Nephron (organoid): Measurements from ENCODE around the gene ZFP57.
"Not testable (repeated sequence)": the region's sequence is repeated elsewhere in the genome, so short reads cannot be mapped to it uniquely, and the experiment has no call there.

Experiments used
- H3K27ac Mint-ChIP-seq, 3 experiments: 2 replicates each; pipeline ENCODE4 v1.8.0; 2020; ENCODE audit warnings: mixed read lengths in 3 of 3, mild to moderate bottlenecking in 2 of 3, moderate library complexity in 1 of 3
- H3K27me3 Mint-ChIP-seq: 2 replicates; pipeline ENCODE4 v1.8.0; 2021; ENCODE audit warnings: low read depth, mild to moderate bottlenecking, moderate library complexity, mixed read lengths
- H3K36me3 Mint-ChIP-seq: 2 replicates; pipeline ENCODE4 v1.8.0; 2020; ENCODE audit warnings: low read depth, mixed read lengths
- H3K4me1 Mint-ChIP-seq: 2 replicates; pipeline ENCODE4 v1.8.0; 2020; ENCODE audit warnings: mixed read lengths
- H3K4me3 Mint-ChIP-seq, 3 experiments: 2 replicates each; pipeline ENCODE4 v1.8.0; 2020; ENCODE audit warnings: mild to moderate bottlenecking in 3 of 3, mixed read lengths in 3 of 3, moderate library complexity in 2 of 3
- H3K9me3 Mint-ChIP-seq: 2 replicates; pipeline ENCODE4 v1.8.0; 2020; ENCODE audit warnings: mixed read lengths
- TF ChIP-seq, protein P1 (sequence below), 3 experiments: fragments of 200-600 bp; sonication (generic); IDR thresholded peaks; one replicate each; pipeline ENCODE4 v1.5.0; 2021; ENCODE audit warnings: antibody characterized with exemption in 3 of 3; ENCODE audit not compliant: unreplicated experiment in 3 of 3

The ZFP57 gene

DNA sequence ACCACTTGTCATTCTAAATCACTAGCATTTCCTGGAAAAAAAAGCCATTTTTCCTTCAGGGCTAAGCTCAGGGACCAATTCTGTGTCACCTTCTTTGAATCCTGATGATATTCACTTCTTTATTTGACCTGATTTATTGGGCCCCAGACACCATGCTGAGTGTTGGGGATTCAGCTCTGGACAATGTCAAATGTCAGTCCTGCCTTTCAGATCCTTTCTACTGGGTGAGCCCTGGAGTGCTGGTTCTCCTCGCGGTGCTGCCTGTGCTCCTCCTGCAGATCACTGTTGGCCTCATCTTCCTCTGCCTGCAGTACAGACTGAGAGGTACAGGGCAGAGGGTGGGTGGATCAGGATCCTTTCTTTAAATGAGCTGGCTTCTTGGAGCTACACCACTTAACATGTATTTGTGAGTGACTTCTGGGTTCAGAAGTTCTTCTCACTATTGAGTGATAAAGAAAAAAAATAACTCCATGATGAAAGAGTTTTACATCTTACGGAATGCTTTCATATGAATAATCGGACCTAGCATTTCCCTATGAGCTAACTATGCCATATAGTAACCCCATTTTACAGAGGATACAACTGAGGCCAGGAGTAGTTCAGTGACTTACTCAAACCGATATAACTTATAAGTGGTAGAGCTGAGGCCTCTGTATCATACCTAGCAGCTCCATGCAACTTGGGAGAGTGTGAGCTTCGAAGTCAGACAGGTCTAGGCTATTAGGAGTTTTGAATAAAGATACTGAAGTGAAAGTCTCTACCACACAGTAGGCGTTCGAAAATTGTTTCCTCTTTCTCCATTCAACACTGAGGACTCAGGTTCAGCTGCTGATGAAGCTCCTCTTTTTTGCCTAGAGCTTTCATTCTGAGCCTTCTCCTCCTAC is 14.8 kb downstream of the ZFP57 start:
- H3K9me3 Mint-ChIP-seq: no peaks in the 10 kb centered on the region
- TF ChIP-seq, protein P1, sequence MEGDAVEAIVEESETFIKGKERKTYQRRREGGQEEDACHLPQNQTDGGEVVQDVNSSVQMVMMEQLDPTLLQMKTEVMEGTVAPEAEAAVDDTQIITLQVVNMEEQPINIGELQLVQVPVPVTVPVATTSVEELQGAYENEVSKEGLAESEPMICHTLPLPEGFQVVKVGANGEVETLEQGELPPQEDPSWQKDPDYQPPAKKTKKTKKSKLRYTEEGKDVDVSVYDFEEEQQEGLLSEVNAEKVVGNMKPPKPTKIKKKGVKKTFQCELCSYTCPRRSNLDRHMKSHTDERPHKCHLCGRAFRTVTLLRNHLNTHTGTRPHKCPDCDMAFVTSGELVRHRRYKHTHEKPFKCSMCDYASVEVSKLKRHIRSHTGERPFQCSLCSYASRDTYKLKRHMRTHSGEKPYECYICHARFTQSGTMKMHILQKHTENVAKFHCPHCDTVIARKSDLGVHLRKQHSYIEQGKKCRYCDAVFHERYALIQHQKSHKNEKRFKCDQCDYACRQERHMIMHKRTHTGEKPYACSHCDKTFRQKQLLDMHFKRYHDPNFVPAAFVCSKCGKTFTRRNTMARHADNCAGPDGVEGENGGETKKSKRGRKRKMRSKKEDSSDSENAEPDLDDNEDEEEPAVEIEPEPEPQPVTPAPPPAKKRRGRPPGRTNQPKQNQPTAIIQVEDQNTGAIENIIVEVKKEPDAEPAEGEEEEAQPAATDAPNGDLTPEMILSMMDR (IDR thresholded peaks at IDR 0.05; ENCODE audit: unreplicated experiment in 3 of 3): no peak
- no peak overlapping the region for H3K4me3 Mint-ChIP-seq
- H3K36me3 Mint-ChIP-seq: no peaks in the 10 kb centered on the region
- H3K27me3 Mint-ChIP-seq: peaks cover 61% of the 10 kb centered on the region
- H3K27ac Mint-ChIP-seq: no peak overlapping the region
- no peaks in the 10 kb centered on the region for H3K4me1 Mint-ChIP-seq

DNA sequence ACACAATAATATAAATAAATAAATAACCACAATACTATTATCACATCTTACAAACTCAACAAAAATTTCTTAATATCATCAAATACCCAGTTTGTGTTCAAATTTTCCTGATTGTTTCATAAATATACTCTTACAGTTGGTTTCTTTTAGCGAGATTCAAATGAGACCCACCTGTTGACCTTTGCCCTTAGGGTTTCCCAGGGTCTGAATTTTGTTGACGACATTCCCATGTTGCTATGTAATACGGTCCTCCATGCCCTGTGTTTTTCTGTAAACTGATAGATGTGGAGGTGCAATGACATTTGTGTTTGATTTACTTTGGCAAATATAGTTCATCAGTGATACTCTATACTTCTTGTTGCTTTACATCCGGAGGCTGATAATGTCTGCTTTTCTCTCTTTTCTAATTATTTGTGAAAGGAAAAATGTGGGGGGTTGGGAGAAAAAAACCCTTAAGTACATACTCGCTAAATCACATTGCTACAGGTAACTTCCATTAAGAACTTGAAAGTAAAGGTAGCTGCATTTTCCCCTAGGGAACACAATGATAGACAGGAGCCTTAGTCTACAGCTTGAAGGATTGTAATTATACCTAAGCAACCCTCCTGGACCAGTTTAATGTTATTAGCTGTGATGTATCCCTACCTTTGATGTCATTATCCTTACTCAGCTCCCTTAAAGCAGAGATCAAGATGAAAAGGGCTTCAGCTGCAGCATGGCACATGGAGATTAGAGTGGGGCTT is 17.5 kb downstream of the ZFP57 start:
- H3K27ac Mint-ChIP-seq: no peak overlapping the region
- H3K4me3 Mint-ChIP-seq: no peak overlapping the region
- H3K4me1 Mint-ChIP-seq: no peaks in the 10 kb centered on the region
- H3K36me3 Mint-ChIP-seq: no peaks in the 10 kb centered on the region
- TF ChIP-seq, protein P1 (IDR thresholded peaks at IDR 0.05; ENCODE audit: unreplicated experiment in 3 of 3): no peak
- H3K9me3 Mint-ChIP-seq: no peaks in the 10 kb centered on the region
- peaks cover 53% of the 10 kb centered on the region for H3K27me3 Mint-ChIP-seq

DNA sequence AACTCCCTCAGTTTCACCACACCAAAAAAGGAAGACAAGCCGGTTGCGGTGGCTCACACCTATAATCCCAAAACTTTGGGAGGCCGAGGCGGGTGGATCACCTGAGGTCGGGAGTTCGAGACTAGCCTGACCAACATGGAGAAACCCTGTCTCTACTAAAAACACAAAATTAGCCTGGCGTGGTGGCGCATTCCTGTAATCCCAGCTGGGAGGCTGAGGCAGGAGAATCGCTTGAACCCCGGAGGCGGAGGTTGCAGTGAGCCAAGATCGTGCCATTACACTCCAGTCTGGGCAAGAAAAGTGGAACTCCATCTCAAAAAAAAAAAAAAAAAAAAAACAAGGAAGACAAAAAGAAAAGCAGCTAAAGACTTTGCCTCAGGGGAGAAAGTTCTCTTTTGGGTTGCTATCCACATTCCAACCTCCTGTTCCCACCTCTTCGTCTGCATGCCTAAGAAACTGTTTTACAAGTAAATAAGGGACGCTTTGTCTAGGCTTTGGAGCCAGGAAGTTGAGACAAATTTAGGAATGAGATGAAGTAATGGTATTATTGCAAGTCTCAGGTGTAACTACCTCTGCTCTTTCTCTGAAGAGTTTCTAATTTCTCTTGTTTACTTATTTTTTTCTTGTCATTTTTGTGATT is 19.3 kb downstream of the ZFP57 start:
- not testable (repeated sequence) for H3K4me3 Mint-ChIP-seq, H3K36me3 Mint-ChIP-seq, H3K4me1 Mint-ChIP-seq

DNA sequence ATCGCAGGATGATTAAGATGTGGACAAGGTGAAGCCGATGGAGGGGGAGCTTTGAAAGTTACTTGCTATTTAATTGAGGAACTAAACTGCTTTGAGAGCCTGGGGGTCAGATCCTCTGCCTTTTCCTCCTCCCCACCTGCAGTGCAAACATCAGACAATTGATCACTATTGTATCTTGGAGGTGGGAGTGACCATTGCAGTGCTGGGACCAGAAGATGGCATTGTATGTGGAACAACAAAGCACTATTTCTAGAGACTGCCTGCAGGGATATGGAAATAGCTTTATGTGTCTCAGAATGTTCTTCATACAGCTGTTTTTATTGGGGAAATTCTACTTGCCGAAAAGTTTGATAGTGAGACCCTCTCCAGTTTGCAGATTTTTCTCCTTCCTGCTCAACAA is 19.9 kb downstream of the ZFP57 start:
- TF ChIP-seq, protein P1 (IDR thresholded peaks at IDR 0.05; ENCODE audit: unreplicated experiment in 3 of 3): no peak
- no peaks in the 10 kb centered on the region for H3K9me3 Mint-ChIP-seq
- peaks cover 5% of the 10 kb centered on the region for H3K4me1 Mint-ChIP-seq
- H3K27me3 Mint-ChIP-seq: peaks cover 46% of the 10 kb centered on the region
- no peak overlapping the region for H3K4me3 Mint-ChIP-seq
- no peak overlapping the region for H3K27ac Mint-ChIP-seq
- no peaks in the 10 kb centered on the region for H3K36me3 Mint-ChIP-seq

More for the DNA sequence above, 19.3 kb downstream of the ZFP57 start:
- not testable (repeated sequence) for H3K9me3 Mint-ChIP-seq, H3K27ac Mint-ChIP-seq
- H3K27me3 Mint-ChIP-seq: peaks cover 48% of the 10 kb centered on the region

DNA sequence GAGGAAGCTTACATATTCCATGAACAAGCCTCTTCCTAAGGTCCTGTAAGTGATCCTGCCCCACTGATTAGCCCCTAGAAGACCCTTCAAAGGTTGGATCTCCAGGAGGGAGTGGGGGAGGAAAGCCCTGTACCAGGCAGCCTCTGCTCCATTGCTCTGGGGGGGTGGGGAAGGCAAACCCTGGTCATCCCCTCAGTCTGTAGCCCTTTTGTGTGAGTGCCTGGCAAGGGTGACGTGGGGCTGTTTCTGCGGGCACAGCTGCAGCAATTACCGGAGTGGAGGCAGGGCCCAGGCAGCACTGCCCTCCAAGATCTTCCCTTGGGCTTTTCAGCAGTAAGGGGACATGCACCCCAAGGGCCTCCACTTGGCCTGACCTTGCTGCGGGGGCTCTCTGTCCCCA is 24.2 kb downstream of the ZFP57 start, which contains the start of gene MOG:
Gene MOG, plus strand, starts transcription at position 295 of the 400 bp plus-strand sequence. CDS start 118 bp downstream, outside the sequence.
- TF ChIP-seq, protein P1 (IDR thresholded peaks at IDR 0.05; ENCODE audit: unreplicated experiment in 3 of 3): no peak
- Mint-ChIP-seq H3K27ac (no peak within 1 kb of the TSS), H3K4me1 (peaks cover 5% of the 10 kb centered on the region), H3K4me3 (no peak within 1 kb of the TSS), H3K36me3 (no peaks in the 10 kb centered on the region), H3K9me3 (no peaks in the 10 kb centered on the region), H3K27me3 (peaks cover 37% of the 10 kb centered on the region)

DNA sequence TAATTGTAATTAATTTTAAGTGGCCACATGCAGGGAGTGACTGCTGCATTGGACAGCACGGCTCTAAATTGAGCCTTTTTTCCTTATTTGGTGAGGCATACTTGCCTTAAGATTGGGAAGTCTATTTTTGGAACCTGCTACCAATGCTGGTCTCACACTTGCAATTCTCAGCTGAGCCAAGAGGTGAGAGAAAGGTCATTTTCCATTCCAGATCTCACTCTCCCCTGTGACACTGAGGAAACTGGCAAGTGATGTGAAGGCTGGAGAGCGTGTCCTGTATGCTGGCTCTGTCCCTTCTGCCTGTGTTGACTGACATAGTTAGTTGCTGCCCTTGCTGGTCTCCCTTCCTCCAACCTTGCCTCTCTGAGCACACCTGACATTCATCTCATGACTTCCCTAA is 24.8 kb downstream of the ZFP57 start:
- no peaks in the 10 kb centered on the region for H3K9me3 Mint-ChIP-seq
- H3K36me3 Mint-ChIP-seq: no peaks in the 10 kb centered on the region
- no peak overlapping the region for H3K4me3 Mint-ChIP-seq

More for the DNA sequence above, 24.8 kb downstream of the ZFP57 start:
- Mint-ChIP-seq H3K27ac (no peak overlapping the region), H3K4me1 (peaks cover 10% of the 10 kb centered on the region), H3K27me3 (peaks cover 31% of the 10 kb centered on the region)
- TF ChIP-seq, protein P1 (IDR thresholded peaks at IDR 0.05; ENCODE audit: unreplicated experiment in 3 of 3): no peak
